Esophagus squamous epithelium (tissue), 4 donors: ENCODE results near the gene KCNE2.
"Not testable (repeated sequence)": the region's sequence is repeated elsewhere in the genome, so short reads cannot be mapped to it uniquely, and the experiment has no call there.

ENCODE experiments used
- CTCF ChIP-seq, 6 experiments: fragments of 450-650 bp in 4 of 6; fragments of 200-600 bp in 2 of 6; sonication (generic) in 2 of 6; IDR thresholded peaks; one replicate each; pipeline ENCODE4 v1.5.1; 2016 to 2019; ENCODE audit warnings: antibody characterized with exemption in 6 of 6, mild to moderate bottlenecking in 4 of 6, moderate library complexity in 4 of 6
- POLR2A ChIP-seq, 4 donors: fragments of 450-650 bp; IDR thresholded peaks; one replicate each; pipeline ENCODE4 v1.6.1; 2017; ENCODE audit warnings: antibody characterized with exemption in 4 of 4, mild to moderate bottlenecking in 4 of 4, moderate library complexity in 3 of 4

GRCh38 chr21:34383138-34383537 lies 19.3 kb downstream of the KCNE2 start:
- not testable (repeated sequence) for TF ChIP-seq CTCF, POLR2A (IDR thresholded peaks at IDR 0.05)
